ENCODE data around the gene DGKQ. TPM values are rescaled to one million over a fixed set of nuclear protein-coding genes. Genes with fewer than 3 reads are reported as not detected.

DGKQ gene
- polyA plus RNA-seq, 1 of the 3 experiments (the other 2 are of a cell fraction), result 10.9 TPM

DNA sequence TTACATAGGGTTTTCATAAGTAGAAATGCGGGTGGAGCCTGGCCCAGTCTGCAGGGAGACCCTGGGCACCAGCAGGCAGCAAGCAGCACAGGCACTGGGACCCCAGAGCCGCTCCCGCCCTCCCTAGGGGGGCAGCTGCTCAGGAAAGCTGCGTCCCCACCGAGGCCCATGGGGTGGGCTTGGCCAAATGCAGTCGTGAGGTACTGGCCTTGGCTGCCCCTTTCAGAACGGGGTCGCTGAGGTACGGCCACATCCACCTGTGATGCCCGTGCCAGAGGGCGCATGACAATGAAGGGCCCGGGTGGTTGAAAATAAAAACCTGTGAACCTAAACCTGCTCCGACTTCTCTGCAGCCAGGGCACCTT lies 24.5 kb downstream of the DGKQ start:
- H3K4me1 ChIP-seq (ENCODE audit: control insufficient read depth in 1 of 2, insufficient read depth in 2 of 2, low read depth in 1 of 2, low read length in 1 of 2), result no peaks in the 10 kb centered on the region
- H3K9me2 ChIP-seq, result no peaks in the 10 kb centered on the region
- no peak overlapping the region for H3K4me3 ChIP-seq (ENCODE audit: low read depth in 2 of 2, low read length in 1 of 2)
- no peaks in the 10 kb centered on the region for H3F3A ChIP-seq (replicated peaks; ENCODE audit: insufficient read depth)
- no peaks in the 10 kb centered on the region for H4K20me1 ChIP-seq (ENCODE audit: insufficient read depth)
- no peak overlapping the region for H3K27ac ChIP-seq (ENCODE audit: low read depth in 2 of 2, low read length in 1 of 2)
- TF ChIP-seq SIN3A (IDR thresholded peaks at IDR 0.05; ENCODE audit: borderline replicate concordance, low read depth, low read length), result no peak
- no peak for TF ChIP-seq RFX5 (IDR thresholded peaks at IDR 0.05; ENCODE audit: low read length)
- TF ChIP-seq, protein P1, sequence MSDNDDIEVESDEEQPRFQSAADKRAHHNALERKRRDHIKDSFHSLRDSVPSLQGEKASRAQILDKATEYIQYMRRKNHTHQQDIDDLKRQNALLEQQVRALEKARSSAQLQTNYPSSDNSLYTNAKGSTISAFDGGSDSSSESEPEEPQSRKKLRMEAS (IDR thresholded peaks at IDR 0.05; ENCODE audit: low read depth), result no peak
- no peak for TF ChIP-seq POLR2AphosphoS5 (IDR thresholded peaks at IDR 0.05; ENCODE audit: low read depth, low read length)
- TF ChIP-seq, protein P2, sequence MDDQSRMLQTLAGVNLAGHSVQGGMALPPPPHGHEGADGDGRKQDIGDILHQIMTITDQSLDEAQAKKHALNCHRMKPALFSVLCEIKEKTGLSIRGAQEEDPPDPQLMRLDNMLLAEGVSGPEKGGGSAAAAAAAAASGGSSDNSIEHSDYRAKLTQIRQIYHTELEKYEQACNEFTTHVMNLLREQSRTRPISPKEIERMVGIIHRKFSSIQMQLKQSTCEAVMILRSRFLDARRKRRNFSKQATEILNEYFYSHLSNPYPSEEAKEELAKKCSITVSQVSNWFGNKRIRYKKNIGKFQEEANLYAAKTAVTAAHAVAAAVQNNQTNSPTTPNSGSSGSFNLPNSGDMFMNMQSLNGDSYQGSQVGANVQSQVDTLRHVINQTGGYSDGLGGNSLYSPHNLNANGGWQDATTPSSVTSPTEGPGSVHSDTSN (IDR thresholded peaks at IDR 0.05), result no peak
- no peak for TF ChIP-seq FOXJ3 (CRISPR knock-in tag; IDR thresholded peaks at IDR 0.05)
- TF ChIP-seq, protein P3, sequence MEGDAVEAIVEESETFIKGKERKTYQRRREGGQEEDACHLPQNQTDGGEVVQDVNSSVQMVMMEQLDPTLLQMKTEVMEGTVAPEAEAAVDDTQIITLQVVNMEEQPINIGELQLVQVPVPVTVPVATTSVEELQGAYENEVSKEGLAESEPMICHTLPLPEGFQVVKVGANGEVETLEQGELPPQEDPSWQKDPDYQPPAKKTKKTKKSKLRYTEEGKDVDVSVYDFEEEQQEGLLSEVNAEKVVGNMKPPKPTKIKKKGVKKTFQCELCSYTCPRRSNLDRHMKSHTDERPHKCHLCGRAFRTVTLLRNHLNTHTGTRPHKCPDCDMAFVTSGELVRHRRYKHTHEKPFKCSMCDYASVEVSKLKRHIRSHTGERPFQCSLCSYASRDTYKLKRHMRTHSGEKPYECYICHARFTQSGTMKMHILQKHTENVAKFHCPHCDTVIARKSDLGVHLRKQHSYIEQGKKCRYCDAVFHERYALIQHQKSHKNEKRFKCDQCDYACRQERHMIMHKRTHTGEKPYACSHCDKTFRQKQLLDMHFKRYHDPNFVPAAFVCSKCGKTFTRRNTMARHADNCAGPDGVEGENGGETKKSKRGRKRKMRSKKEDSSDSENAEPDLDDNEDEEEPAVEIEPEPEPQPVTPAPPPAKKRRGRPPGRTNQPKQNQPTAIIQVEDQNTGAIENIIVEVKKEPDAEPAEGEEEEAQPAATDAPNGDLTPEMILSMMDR (IDR thresholded peaks at IDR 0.05), result no peak
- ChIA-PET POLR2A (no interaction called here), CTCF (interaction anchor here (1.3 kb wide), 1 partner anchor 206 kb away, joined by 4 read pairs; no protein-coding TSS in a partner anchor)
- H3K79me2 ChIP-seq (ENCODE audit: insufficient read depth), result no peaks in the 10 kb centered on the region
- H3K9ac ChIP-seq, result no peak overlapping the region
- no peaks in the 10 kb centered on the region for H3K36me3 ChIP-seq (replicated peaks in 1 of 2; ENCODE audit: control insufficient read depth in 1 of 2, insufficient read depth in 2 of 2, low read length in 1 of 2)
- H2AFZ ChIP-seq (ENCODE audit: low read depth), result no peak overlapping the region
- 94% methylated on average over 9 of the region's 13 CpGs for WGBS (ENCODE audit: low lambda C conversion rate)
- DNase-seq, result peak; percentile 24
- no peak overlapping the region for H3K4me2 ChIP-seq
- no peaks in the 10 kb centered on the region for H3K9me3 ChIP-seq
- no peaks in the 10 kb centered on the region for H3K27me3 ChIP-seq (ENCODE audit: insufficient read depth)

DNA sequence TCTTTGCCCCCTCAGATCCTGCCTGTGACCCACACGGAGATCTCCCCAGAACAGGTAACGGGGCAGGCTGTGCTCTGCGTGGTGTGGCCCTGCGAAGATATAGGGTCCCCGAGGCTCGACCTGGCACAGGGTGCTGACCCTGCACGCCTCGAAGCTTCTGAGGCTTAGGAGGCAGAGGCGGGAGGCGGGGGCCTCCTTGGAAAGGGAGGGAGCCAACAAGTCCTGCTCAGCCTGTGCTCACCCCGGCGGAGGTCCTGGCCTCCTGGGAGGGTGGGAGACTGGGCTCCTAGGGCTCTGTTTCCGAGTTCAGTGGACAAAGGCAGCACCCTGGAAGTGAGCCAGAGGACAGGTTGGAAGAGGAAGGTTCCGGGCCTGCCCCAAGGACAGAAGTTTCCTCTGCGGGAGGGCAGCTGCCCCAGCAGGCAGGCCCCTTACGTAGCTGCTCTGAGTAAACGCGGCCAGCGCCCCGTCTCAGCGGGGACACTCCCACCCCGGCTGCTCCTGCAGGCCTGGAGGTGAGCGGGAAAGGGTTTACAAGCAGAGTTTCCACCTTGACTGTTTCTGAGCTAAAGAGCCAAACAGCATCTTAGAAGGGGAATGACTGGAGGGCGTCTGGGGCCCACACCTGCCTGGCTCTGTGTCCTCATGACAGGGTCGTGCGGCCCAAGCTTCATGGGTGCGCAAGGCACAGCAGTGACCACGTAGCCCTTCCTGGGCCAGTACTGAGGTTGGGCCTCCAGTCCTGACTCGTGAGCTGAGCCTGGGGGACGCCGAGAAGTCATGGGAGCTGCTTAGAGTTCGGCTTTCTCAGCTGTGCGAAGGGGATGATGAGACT lies 25.1 kb downstream of the DGKQ start:
- TF ChIP-seq, protein P4, sequence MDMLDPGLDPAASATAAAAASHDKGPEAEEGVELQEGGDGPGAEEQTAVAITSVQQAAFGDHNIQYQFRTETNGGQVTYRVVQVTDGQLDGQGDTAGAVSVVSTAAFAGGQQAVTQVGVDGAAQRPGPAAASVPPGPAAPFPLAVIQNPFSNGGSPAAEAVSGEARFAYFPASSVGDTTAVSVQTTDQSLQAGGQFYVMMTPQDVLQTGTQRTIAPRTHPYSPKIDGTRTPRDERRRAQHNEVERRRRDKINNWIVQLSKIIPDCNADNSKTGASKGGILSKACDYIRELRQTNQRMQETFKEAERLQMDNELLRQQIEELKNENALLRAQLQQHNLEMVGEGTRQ (IDR thresholded peaks at IDR 0.05; ENCODE audit: borderline replicate concordance, low read depth, low read length), result no peak
- TF ChIP-seq FOSL2 (IDR thresholded peaks at IDR 0.05; ENCODE audit: borderline replicate concordance, low read depth) (no peak), MXI1 (IDR thresholded peaks at IDR 0.05; ENCODE audit: low read depth, low read length) (no peak), NRF1 (IDR thresholded peaks at IDR 0.05; ENCODE audit: low read depth, low read length) (no peak), RXRA (IDR thresholded peaks at IDR 0.05; ENCODE audit: borderline replicate concordance, low read depth) (no peak), MEF2A (IDR thresholded peaks at IDR 0.05; ENCODE audit: borderline replicate concordance, low read depth) (no peak), GABPA (IDR thresholded peaks at IDR 0.05; ENCODE audit: low read depth) (no peak), SMC3 (IDR thresholded peaks at IDR 0.05; ENCODE audit: low read depth, low read length) (no peak), JUND (IDR thresholded peaks at IDR 0.05) (no peak), SIN3A (IDR thresholded peaks at IDR 0.05; ENCODE audit: borderline replicate concordance, low read depth, low read length) (no peak), POLR2AphosphoS5 (IDR thresholded peaks at IDR 0.05; ENCODE audit: low read depth, low read length) (no peak), NFIC (IDR thresholded peaks at IDR 0.05; ENCODE audit: borderline replicate concordance) (no peak), GATA2 (CRISPR knock-in tag; IDR thresholded peaks at IDR 0.05) (no peak)
- TF ChIP-seq, protein P3 (IDR thresholded peaks at IDR 0.05), result no peak
- TF ChIP-seq, protein P5, sequence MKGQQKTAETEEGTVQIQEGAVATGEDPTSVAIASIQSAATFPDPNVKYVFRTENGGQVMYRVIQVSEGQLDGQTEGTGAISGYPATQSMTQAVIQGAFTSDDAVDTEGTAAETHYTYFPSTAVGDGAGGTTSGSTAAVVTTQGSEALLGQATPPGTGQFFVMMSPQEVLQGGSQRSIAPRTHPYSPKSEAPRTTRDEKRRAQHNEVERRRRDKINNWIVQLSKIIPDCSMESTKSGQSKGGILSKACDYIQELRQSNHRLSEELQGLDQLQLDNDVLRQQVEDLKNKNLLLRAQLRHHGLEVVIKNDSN (IDR thresholded peaks at IDR 0.05; ENCODE audit: borderline replicate concordance, low read depth), result no peak
- Histone ChIP-seq H3K79me2 (ENCODE audit: insufficient read depth) (no peaks in the 10 kb centered on the region), H3K9me2 (no peaks in the 10 kb centered on the region), H3K4me1 (ENCODE audit: control insufficient read depth in 1 of 2, insufficient read depth in 2 of 2, low read depth in 1 of 2, low read length in 1 of 2) (no peaks in the 10 kb centered on the region), H3K4me3 (ENCODE audit: low read depth in 2 of 2, low read length in 1 of 2) (no peak overlapping the region), H3K9me3 (no peaks in the 10 kb centered on the region), H3F3A (replicated peaks; ENCODE audit: insufficient read depth) (no peaks in the 10 kb centered on the region), H3K9ac (no peak overlapping the region), H2AFZ (ENCODE audit: low read depth) (no peak overlapping the region), H3K36me3 (replicated peaks in 1 of 2; ENCODE audit: control insufficient read depth in 1 of 2, insufficient read depth in 2 of 2, low read length in 1 of 2) (no peaks in the 10 kb centered on the region), H3K27me3 (ENCODE audit: insufficient read depth) (no peaks in the 10 kb centered on the region), H4K20me1 (ENCODE audit: insufficient read depth) (no peaks in the 10 kb centered on the region), H3K4me2 (no peak overlapping the region), H3K27ac (ENCODE audit: low read depth in 2 of 2, low read length in 1 of 2) (no peak overlapping the region)
- CTCF ChIA-PET, result interaction anchor here (1.3 kb wide), 1 partner anchor 206 kb away, joined by 4 read pairs; no protein-coding TSS in a partner anchor
- POLR2A ChIA-PET, result no interaction called here
- 89% methylated on average over 24 of the region's 33 CpGs for WGBS (ENCODE audit: low lambda C conversion rate)
- peak; percentile 14 for DNase-seq
